Amygdala (tissue), 56 donors: ENCODE results near the gene POLR2M.

Experiments
- DNase-seq, 56 donors: peaks; one replicate each; lab custom pipeline; 2025; lab: John Stamatoyannopoulos, UW

Gene POLR2M

GRCh38 chr15:57690341-57690966 lies 16.1 kb upstream of the POLR2M start:
- DNase-seq = no peak

DNA sequence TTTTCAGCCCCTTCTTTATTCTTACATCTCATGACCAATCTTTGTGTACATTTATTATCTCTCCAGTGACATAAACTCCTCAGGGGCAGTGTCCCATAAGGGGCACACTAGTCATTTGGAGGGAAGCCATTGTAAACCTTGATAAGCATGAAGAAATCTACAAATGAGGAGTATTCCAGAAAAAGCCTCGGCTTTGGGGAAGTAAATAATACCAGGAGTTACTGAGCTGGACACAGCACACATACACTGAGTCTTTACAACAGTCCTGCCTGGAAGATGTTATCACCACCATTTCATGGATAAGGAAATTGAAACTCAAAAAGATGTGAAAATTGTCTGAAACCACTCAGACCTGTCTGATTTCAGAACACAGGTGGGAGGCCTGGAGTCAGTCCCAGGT lies 15.4 kb upstream of the POLR2M start:
- no peak for DNase-seq

DNA sequence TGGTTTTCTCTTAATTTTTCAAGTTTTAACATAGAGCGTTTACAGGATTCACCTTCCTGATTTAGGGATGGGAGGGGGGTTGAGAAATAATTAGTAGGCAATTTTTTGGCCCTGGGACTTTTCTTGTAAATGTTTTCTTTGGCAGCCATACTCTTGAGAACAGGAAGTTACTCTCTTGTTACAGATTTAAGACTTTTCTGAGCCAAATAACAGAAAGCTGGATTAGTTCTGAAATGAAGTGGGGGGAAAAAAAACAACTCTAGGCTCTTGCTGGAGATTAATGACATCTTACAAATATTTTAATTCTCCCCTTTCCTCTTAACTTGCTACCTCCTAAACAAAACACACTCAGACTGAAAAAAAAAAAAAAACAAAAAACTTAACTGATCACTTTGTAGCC lies 13.8 kb upstream of the POLR2M start:
- no peak for DNase-seq

DNA sequence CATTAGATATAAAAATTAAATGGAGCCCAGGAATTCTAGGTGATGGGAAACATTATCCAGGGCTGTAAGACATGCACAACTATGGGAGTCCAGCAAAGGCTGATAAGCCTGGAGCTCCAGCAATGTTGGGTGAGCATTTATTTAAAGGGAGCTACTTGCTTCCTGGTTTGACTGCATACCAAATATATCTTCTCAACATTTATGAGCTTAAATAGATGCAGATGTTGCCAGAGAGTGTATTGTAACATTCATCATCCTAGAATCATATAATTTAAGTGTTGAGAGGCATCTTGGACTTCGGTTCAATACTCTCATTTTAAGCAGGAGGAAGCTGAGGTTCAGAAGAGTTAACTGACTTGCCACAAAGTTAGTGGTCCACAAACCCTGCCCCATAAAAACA lies 12.2 kb upstream of the POLR2M start:
- DNase-seq = no peak

DNA sequence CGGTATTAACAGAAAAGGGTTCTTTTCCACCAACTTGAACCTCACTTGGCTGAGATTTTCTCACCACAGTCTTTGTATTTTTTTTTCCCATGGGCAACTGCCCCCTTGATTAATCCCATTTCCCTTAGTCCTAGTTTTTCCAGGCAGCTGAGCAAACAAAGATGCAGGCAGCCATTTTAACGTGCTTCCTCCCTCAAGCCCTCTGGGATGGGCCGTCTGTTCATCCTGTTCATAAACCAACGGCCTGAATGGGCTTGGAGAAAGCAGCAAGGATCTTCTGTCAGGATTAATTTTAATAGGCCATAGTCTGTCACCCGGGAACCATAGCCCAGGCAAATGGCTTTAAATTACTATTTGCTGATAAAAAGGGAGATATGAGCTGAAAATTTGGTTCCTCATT lies 10.4 kb upstream of the POLR2M start:
- DNase-seq = no peak

DNA sequence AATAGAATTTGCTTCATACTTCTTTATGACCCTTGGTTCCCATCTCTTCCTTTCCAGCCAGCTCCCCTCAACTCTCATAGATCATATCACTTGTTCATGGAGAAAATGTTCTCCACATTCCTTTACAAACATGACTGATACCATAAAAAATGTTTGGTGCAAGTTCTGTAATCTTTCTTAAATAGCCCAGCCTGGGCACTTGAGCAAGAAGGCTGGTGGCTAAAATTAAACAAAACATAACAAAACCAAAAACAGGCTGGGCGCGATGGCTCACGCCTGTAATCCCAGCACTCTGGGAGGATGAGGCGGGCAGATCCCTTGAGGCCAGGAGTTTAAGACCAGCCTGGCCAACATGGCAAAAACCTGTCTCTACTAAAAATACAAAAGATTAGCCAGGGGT lies 8.9 kb upstream of the POLR2M start:
- no peak for DNase-seq

DNA sequence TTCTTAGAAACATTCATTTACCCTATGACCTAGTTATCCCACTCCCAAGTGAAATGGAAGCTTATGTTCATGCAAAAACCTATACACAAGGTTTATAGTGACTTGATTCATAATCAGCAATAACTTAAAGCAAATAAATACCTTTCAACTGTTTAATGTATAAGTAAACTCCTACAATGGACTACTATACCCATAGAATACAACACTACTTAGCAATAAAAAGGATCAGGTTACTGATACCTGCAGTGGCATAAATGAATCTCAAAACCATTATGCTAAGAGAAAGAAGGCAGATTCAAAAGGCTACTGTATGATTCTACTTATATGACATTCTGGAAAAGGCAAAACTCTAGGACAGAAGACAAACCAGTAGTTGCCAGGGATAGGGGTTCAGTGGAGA lies 8.3 kb upstream of the POLR2M start:
- DNase-seq = no peak

DNA sequence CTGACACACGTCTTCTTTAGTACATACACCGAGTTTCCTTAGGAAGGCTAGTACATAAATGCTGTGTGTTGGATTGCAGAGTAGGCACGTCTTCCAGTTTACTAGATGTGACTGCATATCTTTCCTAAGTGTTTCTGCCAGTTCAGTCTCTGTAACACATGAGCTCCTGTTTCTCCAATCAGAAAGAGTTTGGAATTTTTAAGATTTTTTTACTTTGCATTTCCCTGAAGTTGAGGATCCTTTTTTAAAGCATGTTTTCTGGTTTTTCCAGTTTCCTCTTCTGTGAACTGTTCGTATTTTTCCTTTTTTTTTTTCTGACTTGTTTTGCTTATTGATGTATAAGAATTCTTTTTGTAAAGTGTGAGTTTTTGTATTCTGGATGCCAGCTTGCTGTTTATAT lies 7.5 kb upstream of the POLR2M start:
- no peak for DNase-seq

- DNase-seq = no peak
Measured at GRCh38 chr15:57703387-57703786, 3.1 kb upstream of the POLR2M start.

DNA sequence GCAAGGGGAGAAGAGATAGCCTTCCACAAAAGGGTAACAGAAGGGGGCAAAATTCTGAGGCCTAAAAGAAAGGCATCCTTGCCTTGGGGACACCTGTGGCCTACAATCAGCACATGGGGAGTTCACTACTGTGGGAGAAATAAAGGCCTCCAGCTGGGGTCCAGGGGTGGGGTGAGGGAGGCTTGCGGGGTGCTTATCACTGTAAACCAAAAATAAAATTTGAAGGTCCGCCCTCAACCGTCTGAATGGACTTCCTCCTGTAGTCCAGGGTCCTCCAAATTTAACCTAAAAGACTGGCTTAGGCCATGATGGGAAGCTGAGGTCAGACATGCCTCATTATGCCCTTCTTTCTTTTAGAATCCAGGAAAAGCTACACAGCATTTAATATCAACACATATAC lies 2.1 kb upstream of the POLR2M start:
- DNase-seq = no peak

GRCh38 chr15:57705746-57706404 lies 639 bp upstream of the POLR2M start:
- DNase-seq = peak in 3 of 56 donors; percentile 41 to 44 (median 42)

DNA sequence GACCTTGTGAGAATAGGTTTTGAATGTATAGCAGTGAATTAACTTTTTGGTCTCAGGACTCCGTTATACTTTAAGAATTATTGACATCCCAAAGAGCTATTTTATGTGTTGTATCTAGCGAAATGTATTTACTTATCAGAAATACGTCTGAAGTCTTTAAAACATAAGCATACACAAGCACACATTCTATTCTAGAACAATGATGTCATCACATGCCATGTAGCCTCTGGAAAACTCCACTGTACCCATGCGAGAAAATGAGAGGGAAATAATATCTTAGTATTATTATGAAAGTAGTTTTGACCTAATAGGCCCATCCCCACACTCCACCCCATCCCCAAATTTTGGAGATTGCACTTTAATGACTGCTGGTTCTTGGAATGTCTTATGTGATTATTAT lies 1.5 kb downstream of the POLR2M start:
- no peak for DNase-seq

DNA sequence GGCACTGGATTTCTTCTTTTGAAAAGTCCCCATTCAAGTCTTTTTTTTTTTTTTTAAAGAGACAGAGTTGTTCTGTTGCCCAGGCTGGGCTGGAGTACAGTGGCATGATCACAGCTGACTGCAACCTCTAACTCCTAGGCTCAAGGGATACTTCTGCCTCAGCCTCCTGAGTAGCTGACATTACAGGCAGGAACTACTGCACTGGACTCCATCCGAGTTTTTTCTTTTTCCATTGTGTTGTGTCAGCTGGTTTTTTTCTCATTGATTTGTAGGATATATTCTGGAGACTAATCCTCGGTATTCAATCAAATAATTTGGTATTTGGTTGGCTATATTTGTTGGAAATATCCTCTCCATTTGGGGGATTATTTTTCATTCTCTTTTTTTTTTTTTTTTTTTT lies 11.8 kb downstream of the POLR2M start:
- DNase-seq = no peak

DNA sequence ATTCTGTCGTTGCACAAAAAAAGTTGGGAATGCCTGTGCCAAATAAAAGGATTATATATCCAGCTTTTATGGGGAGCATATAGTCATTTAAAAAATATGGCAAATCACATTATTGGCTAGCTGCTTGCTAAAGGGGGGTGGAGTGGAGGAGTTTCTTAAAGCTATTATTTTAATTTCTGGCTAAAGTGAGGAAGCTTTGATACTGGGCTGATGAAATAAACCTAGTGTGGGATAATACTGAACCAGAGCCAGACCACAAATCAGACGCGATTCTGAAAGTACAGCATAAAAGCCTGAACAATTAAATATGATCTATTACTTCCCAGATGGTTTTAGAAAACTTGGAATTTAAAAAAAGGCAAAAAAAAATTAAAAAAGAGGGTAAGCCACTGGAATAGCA lies 14.4 kb downstream of the POLR2M start:
- no peak for DNase-seq

DNA sequence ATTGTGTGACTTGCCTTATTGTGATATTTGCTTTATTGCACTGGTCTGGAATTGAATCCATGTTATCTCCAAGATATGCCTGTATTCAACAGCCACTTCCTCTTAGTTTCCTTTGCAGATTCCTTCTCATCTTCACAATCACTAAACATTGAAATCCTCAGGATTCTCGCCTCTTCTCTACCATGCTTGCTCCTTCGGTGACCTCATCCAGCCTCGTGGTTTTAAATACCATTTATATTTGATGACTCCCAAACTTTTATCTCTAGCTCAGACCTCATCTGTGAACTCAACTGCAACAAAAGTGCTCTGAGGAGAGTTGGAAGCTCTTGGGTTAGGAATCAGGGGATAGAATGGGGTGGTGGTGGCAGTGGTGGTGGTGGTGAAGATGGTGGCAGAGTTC lies 19.9 kb downstream of the POLR2M start:
- no peak for DNase-seq

DNA sequence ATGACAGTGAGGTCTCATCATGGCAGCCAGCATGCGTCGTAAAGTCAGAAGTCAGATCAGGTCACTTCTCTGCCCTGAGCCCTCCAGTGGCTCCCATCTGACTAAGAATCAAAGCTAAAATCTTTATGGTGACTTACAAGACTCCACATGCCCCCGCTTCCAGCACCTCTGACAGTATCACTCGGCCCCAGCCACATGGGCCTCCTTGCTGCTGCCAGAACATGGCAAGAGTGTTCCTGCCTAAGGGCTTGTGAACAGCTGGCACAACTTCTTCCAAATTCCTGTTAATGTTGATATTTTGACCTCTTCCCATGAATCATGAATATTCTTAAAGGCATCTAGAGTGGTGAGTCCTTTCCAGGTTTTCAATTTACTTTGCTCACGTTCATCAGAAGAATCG lies 20.5 kb downstream of the POLR2M start:
- no peak for DNase-seq

- DNase-seq = peak in 5 of 56 donors; percentile 8 to 23 (median 12)
Measured at GRCh38 chr15:57728436-57728835, 21.9 kb downstream of the POLR2M start.

GRCh38 chr15:57730876-57731275 lies 24.4 kb downstream of the POLR2M start:
- no peak for DNase-seq

- DNase-seq = no peak
Measured at GRCh38 chr15:57731530-57732103, 25.1 kb downstream of the POLR2M start.

DNA sequence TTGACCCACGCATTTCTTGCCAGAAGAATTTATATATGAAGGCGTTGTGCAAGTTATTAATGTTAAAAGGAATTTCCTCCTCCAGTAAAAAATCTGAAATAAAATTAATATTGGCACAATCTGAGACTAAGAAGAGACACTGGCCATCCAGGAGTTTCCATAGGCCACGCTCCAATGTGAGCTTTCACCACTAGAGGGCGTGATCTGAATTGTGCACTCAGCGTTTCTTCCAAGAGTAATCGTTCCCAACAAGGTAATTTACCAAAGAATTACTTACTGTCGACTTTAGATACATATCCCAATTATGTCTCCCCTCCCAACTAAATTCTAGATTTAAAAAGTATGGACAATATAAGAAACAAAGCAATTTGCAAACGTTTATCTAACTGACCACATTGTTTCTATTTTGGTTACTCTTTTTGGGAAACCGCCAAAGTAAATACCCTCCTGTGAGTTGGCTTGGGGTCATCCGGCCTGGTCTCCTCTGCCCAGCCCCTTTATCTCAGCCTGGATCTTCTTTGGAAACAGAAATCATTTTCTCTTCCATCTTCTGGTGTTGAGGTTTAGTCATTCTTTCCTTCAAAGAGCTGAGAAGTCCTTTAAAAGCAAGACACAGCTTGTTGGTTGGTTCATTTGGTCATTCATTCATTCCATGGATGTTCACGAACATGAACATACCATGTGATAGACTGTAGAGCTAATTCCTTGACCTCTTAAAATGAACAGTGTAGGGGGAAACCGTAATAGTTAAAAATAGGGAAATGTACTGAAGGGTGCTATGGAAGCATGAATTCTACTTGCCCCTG lies 26.2 kb downstream of the POLR2M start:
- peak in 19 of 56 donors; percentile 4 to 81 (median 21) for DNase-seq

GRCh38 chr15:57734860-57735259 lies 28.3 kb downstream of the POLR2M start:
- DNase-seq = no peak
